Loucy (cell line): ENCODE results near the gene DMBT1.

Experiments
- H2AFZ ChIP-seq: fragments of 200-600 bp; sonication (generic); 2 replicates; pipeline ENCODE4 v1.6.0; 2016; ENCODE audit warnings: antibody characterized with exemption, mild to moderate bottlenecking, low read length, moderate library complexity
- H3F3A ChIP-seq: fragments of 200-600 bp; 2 replicates; pipeline ENCODE4 v1.6.0; 2016; ENCODE audit warnings: antibody characterized with exemption, low read depth, mild to moderate bottlenecking
- H3K27me3 ChIP-seq: fragments of 200-600 bp; sonication (generic); 2 replicates; pipeline ENCODE4 v1.6.1; 2014; ENCODE audit warnings: low read length, mild to moderate bottlenecking; ENCODE audit not compliant: insufficient read depth, poor library complexity, severe bottlenecking
- H3K36me3 ChIP-seq: fragments of 200-600 bp; sonication (generic); 2 replicates; pipeline ENCODE4 v1.6.1; 2016; ENCODE audit warnings: low read length; ENCODE audit not compliant: insufficient read depth
- H3K4me1 ChIP-seq: fragments of 200-600 bp; sonication (generic); 2 replicates; pipeline ENCODE4 v1.5.1; 2014; ENCODE audit warnings: low read length, mild to moderate bottlenecking; ENCODE audit not compliant: insufficient read depth, poor library complexity, severe bottlenecking
- H3K4me2 ChIP-seq: fragments of 200-600 bp; sonication (generic); 2 replicates; pipeline ENCODE4 v1.6.0; 2014; ENCODE audit warnings: antibody characterized with exemption, low read length, low read depth, mild to moderate bottlenecking; ENCODE audit not compliant: poor library complexity, severe bottlenecking
- H3K4me3 ChIP-seq: fragments of 200-600 bp; sonication (generic); 2 replicates; pipeline ENCODE4 v1.5.1; 2014; ENCODE audit warnings: low read length, mild to moderate bottlenecking, mixed read lengths; ENCODE audit not compliant: poor library complexity, severe bottlenecking
- H3K79me2 ChIP-seq: fragments of 200-600 bp; sonication (generic); 2 replicates; pipeline ENCODE4 v1.6.1; 2014; ENCODE audit warnings: low read length; ENCODE audit not compliant: insufficient read depth
- H3K9ac ChIP-seq: fragments of 200-600 bp; sonication (generic); 2 replicates; pipeline ENCODE4 v1.6.0; 2014; ENCODE audit warnings: mild to moderate bottlenecking, low read depth, low read length, moderate library complexity; ENCODE audit not compliant: poor library complexity, severe bottlenecking
- H3K9me2 ChIP-seq: fragments of 200-600 bp; sonication (generic); replicated peaks from 2 replicates; pipeline ENCODE4 v1.6.1; 2016; ENCODE audit warnings: low read depth, low read length, mixed read lengths
- H3K9me3 ChIP-seq: fragments of 200-600 bp; sonication (generic); 2 replicates; pipeline ENCODE4 v1.6.1; 2014; ENCODE audit warnings: mild to moderate bottlenecking, antibody characterized with exemption, low read length, low read depth; ENCODE audit not compliant: insufficient read depth
- H4K20me1 ChIP-seq: fragments of 200-600 bp; sonication (generic); 2 replicates; pipeline ENCODE4 v1.6.0; 2014; ENCODE audit warnings: antibody characterized with exemption, low read length, mild to moderate bottlenecking; ENCODE audit not compliant: insufficient read depth, poor library complexity, severe bottlenecking
- EZH2phosphoT487 ChIP-seq: fragments of 200-600 bp; IDR thresholded peaks from 2 replicates; pipeline ENCODE4 v1.6.1; 2018; ENCODE audit warnings: antibody characterized with exemption, mild to moderate bottlenecking, moderate library complexity, borderline replicate concordance
- TF ChIP-seq, protein P1 (sequence below): fragments of 200-600 bp; sonication (generic); conservative IDR thresholded peaks from 2 replicates; pipeline ENCODE4 v1.5.1; 2014; ENCODE audit warnings: mild to moderate bottlenecking, antibody characterized with exemption, low read length

The DMBT1 gene

GRCh38 chr10:122675278-122675677, 114.7 kb downstream of the DMBT1 start:
- Histone ChIP-seq H4K20me1 (no peaks in the 10 kb centered on the region), H3K4me2 (no peak overlapping the region), H3K36me3 (no peaks in the 10 kb centered on the region), H2AFZ (no peak overlapping the region), H3K9me2 (no peaks in the 10 kb centered on the region), H3K9me3 (no peaks in the 10 kb centered on the region), H3F3A (no peaks in the 10 kb centered on the region), H3K4me1 (no peaks in the 10 kb centered on the region), H3K79me2 (no peaks in the 10 kb centered on the region), H3K27me3 (no peaks in the 10 kb centered on the region), H3K9ac (no peak overlapping the region), H3K4me3 (no peak overlapping the region)
- TF ChIP-seq, protein P1, sequence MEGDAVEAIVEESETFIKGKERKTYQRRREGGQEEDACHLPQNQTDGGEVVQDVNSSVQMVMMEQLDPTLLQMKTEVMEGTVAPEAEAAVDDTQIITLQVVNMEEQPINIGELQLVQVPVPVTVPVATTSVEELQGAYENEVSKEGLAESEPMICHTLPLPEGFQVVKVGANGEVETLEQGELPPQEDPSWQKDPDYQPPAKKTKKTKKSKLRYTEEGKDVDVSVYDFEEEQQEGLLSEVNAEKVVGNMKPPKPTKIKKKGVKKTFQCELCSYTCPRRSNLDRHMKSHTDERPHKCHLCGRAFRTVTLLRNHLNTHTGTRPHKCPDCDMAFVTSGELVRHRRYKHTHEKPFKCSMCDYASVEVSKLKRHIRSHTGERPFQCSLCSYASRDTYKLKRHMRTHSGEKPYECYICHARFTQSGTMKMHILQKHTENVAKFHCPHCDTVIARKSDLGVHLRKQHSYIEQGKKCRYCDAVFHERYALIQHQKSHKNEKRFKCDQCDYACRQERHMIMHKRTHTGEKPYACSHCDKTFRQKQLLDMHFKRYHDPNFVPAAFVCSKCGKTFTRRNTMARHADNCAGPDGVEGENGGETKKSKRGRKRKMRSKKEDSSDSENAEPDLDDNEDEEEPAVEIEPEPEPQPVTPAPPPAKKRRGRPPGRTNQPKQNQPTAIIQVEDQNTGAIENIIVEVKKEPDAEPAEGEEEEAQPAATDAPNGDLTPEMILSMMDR: no peak
- no peak for TF ChIP-seq EZH2phosphoT487

- no peaks in the 10 kb centered on the region for H3K79me2 ChIP-seq
These were observed 117.7 kb downstream of the DMBT1 start for GRCh38 chr10:122678266-122678665.

GRCh38 chr10:122682522-122682921, 122.0 kb downstream of the DMBT1 start:
- H3K36me3 ChIP-seq: no peaks in the 10 kb centered on the region
- H3F3A ChIP-seq: no peaks in the 10 kb centered on the region
- no peaks in the 10 kb centered on the region for H3K27me3 ChIP-seq
- H3K9ac ChIP-seq: no peak overlapping the region
- H3K4me1 ChIP-seq: no peaks in the 10 kb centered on the region
- no peaks in the 10 kb centered on the region for H3K79me2 ChIP-seq
- H2AFZ ChIP-seq: no peak overlapping the region
- no peaks in the 10 kb centered on the region for H3K9me3 ChIP-seq
- TF ChIP-seq EZH2phosphoT487: no peak
- TF ChIP-seq, protein P1: no peak
- H3K9me2 ChIP-seq: no peaks in the 10 kb centered on the region
- no peak overlapping the region for H3K4me2 ChIP-seq
- no peaks in the 10 kb centered on the region for H4K20me1 ChIP-seq
- H3K4me3 ChIP-seq: no peak overlapping the region

More at GRCh38 chr10:122678266-122678665, 117.7 kb downstream of the DMBT1 start:
- no peaks in the 10 kb centered on the region for H4K20me1 ChIP-seq
- TF ChIP-seq EZH2phosphoT487: no peak
- TF ChIP-seq, protein P1: no peak
- H3F3A ChIP-seq: no peaks in the 10 kb centered on the region
- H3K9me2 ChIP-seq: no peaks in the 10 kb centered on the region
- H3K4me3 ChIP-seq: no peak overlapping the region
- H2AFZ ChIP-seq: no peak overlapping the region
- H3K27me3 ChIP-seq: no peaks in the 10 kb centered on the region
- no peaks in the 10 kb centered on the region for H3K9me3 ChIP-seq
- no peaks in the 10 kb centered on the region for H3K4me1 ChIP-seq
- no peak overlapping the region for H3K4me2 ChIP-seq
- H3K36me3 ChIP-seq: no peaks in the 10 kb centered on the region
- H3K9ac ChIP-seq: no peak overlapping the region
